Hindlimb muscle (tissue), 1 donor: Measurements from ENCODE around the gene C13orf46. TPM values are rescaled to one million over a fixed set of nuclear protein-coding genes. Genes with fewer than 3 reads are reported as not detected.

ENCODE experiments used
- DNase-seq: peaks from one replicate; pipeline ENCODE4 v3.0.0-alpha.2; 2013
- polyA plus RNA-seq: library from polyadenylated mRNA; unstranded; fragments of 120-200 nt; gene quantifications from one replicate; pipeline ENCODE4 v1.2.1, GENCODE V29; 2013; ENCODE audit not compliant: insufficient read length

C13orf46 gene
- polyA plus RNA-seq, 1 donor: 0.39 TPM

GRCh38 chr13:113903912-113904311 is 70.0 kb downstream of the C13orf46 start:
- DNase-seq: no peak

Other genes with a start within 250 kb of the C13orf46 start
- gene TMEM255B, start 214.8 kb downstream of the C13orf46 start, polyA plus RNA-seq: 7.8 TPM
- gene GAS6, start 110.0 kb downstream of the C13orf46 start, polyA plus RNA-seq: 54.6 TPM
- 23.6 TPM for gene RASA3, start 158.5 kb upstream of the C13orf46 start, polyA plus RNA-seq
- not detected for gene CFAP97D2, start 205.2 kb upstream of the C13orf46 start, polyA plus RNA-seq